ENCODE data around the gene POLD3. TPM values are rescaled to one million over a fixed set of nuclear protein-coding genes. Genes with fewer than 3 reads are reported as not detected.

Gene POLD3
- total RNA-seq, 1 experiment from 2014 or later = 18.9 TPM

DNA sequence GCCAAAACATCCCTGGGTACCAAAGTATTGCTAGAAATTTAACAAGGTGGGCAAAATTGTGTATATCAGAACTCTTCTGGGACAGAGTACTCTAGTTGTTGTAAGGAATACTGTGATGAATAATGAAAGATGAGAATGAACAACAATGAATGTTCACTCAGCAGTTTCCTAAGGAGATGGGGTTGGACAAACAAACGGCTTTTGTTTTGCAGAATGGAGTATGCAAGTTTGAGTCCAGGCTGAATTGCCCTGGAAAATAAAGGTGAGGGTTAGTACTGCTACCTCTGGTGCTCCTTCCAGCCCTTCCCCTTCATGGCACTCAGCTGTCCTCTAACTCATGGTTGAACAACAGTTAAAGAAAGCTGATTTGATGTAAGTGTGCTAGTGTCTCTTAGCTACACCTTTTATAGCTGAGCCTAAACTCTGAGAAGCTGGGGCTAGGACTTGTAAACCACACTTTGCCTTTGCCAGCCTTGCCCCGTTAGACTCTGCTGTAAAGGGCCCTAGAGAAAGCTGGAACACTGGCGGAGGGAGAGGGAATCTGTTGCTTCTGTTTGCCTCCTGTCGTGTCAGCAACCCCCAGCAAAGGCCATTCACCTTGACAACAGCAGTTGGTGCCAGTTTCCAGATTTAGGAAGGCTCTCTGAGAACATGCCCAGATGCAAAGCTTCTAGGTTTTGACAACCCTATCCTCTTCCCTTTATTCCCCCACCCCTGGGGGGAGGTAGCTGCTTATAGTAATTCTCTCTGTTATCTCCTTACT lies 41.2 kb upstream of the POLD3 start (continued):
- TF ChIP-seq ZFX (IDR thresholded peaks at IDR 0.05) = no peak

- peaks cover 0 to 1% of the 10 kb centered on the region in 2 experiments; a peak in 1 of 4 replicates for H3K4me1 ChIP-seq (ENCODE audit: control insufficient read depth in 1 of 2, insufficient read depth in 2 of 2, low read length in 2 of 2)
- ChIA-PET POLR2A (no interaction called here), CTCF (no interaction called here), RAD21 (ENCODE audit: low non-redundant PET in 1 of 2, low total read pairs in 2 of 2, uncharacterized antibody in 2 of 2, unreplicated experiment in 2 of 2) (no interaction called here)
- DNase-seq (ENCODE audit: low read depth, low spot score) (no peak), ATAC-seq (no peak)
- H3K9ac ChIP-seq (ENCODE audit: low read length) = no peak overlapping the region
- H3K79me2 ChIP-seq (ENCODE audit: insufficient read depth, low read length) = no peaks in the 10 kb centered on the region
- H4K20me1 ChIP-seq (ENCODE audit: insufficient read depth) = no peaks in the 10 kb centered on the region
- H3K9me3 ChIP-seq (ENCODE audit: control insufficient read depth in 1 of 2, insufficient read depth in 1 of 2, low read depth in 1 of 2, low read length in 2 of 2) = no peaks in the 10 kb centered on the region
- no peak overlapping the region for H3K4me3 ChIP-seq (replicated peaks in 1 of 2; ENCODE audit: low read depth in 1 of 2, low read length in 2 of 2)
- no peak overlapping the region for H2AFZ ChIP-seq (ENCODE audit: low read depth, low read length, poor library complexity, severe bottlenecking)
- H3K27ac ChIP-seq (ENCODE audit: low read depth, low read length) = no peak overlapping the region
- no peaks in the 10 kb centered on the region for H3K27me3 ChIP-seq (ENCODE audit: insufficient read depth, low read length)
- BruUV-seq (replicated peaks) = no TSS peak
- no peaks in the 10 kb centered on the region for H3K9me2 ChIP-seq (ENCODE audit: insufficient read depth)
- H3K36me3 ChIP-seq (ENCODE audit: control insufficient read depth in 1 of 2, insufficient read depth in 2 of 2, low read length in 2 of 2) = no peaks in the 10 kb centered on the region
- H3K4me2 ChIP-seq (ENCODE audit: low read length) = no peak overlapping the region
- TF ChIP-seq MAX (IDR thresholded peaks at IDR 0.05) (no peak), FOSL1 (IDR thresholded peaks at IDR 0.05; ENCODE audit: low read depth) (no peak), TCF7L2 (IDR thresholded peaks at IDR 0.05; ENCODE audit: borderline replicate concordance, extremely low read depth, insufficient read depth, insufficient read length) (no peak), ELF1 (IDR thresholded peaks at IDR 0.05; ENCODE audit: borderline replicate concordance, low read depth) (no peak), SIN3A (IDR thresholded peaks at IDR 0.05; ENCODE audit: low read depth) (no peak), RAD21 (IDR thresholded peaks at IDR 0.05; ENCODE audit: low read depth) (no peak), CTCF (IDR thresholded peaks at IDR 0.05 in 2 of 3, conservative IDR thresholded peaks at IDR 0.05 in 1 of 3; ENCODE audit: borderline replicate concordance in 1 of 3, insufficient read depth in 1 of 3, low read depth in 2 of 3, low read length in 2 of 3) (no peak), ZFX (IDR thresholded peaks at IDR 0.05) (no peak)
- TF ChIP-seq, protein P1, sequence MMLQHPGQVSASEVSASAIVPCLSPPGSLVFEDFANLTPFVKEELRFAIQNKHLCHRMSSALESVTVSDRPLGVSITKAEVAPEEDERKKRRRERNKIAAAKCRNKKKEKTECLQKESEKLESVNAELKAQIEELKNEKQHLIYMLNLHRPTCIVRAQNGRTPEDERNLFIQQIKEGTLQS (IDR thresholded peaks at IDR 0.05) = no peak
- TF ChIP-seq, protein P2, sequence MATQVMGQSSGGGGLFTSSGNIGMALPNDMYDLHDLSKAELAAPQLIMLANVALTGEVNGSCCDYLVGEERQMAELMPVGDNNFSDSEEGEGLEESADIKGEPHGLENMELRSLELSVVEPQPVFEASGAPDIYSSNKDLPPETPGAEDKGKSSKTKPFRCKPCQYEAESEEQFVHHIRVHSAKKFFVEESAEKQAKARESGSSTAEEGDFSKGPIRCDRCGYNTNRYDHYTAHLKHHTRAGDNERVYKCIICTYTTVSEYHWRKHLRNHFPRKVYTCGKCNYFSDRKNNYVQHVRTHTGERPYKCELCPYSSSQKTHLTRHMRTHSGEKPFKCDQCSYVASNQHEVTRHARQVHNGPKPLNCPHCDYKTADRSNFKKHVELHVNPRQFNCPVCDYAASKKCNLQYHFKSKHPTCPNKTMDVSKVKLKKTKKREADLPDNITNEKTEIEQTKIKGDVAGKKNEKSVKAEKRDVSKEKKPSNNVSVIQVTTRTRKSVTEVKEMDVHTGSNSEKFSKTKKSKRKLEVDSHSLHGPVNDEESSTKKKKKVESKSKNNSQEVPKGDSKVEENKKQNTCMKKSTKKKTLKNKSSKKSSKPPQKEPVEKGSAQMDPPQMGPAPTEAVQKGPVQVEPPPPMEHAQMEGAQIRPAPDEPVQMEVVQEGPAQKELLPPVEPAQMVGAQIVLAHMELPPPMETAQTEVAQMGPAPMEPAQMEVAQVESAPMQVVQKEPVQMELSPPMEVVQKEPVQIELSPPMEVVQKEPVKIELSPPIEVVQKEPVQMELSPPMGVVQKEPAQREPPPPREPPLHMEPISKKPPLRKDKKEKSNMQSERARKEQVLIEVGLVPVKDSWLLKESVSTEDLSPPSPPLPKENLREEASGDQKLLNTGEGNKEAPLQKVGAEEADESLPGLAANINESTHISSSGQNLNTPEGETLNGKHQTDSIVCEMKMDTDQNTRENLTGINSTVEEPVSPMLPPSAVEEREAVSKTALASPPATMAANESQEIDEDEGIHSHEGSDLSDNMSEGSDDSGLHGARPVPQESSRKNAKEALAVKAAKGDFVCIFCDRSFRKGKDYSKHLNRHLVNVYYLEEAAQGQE (IDR thresholded peaks at IDR 0.05; ENCODE audit: low read depth) = no peak
- intact Hi-C loops (cut with micrococcal nuclease) = no loop called here
Measured at GRCh38 chr11:74551754-74552145, 40.6 kb upstream of the POLD3 start.
